Body of pancreas (tissue), 4 donors: ENCODE results near the gene SEC14L1. TPM values are rescaled to one million over a fixed set of nuclear protein-coding genes. Genes with fewer than 3 reads are reported as not detected.

Experiments
- ATAC-seq: fragments of 150-250 bp; one replicate; pipeline ENCODE4 v1.9.1; 2016
- DNase-seq, 4 donors: peaks; one replicate each; pipeline ENCODE4 v3.0.0-alpha.2; 2019
- H3K27ac ChIP-seq, 4 donors: fragments of 200-600 bp; sonication (generic); 1 replicate in 3 of 4; 2 replicates in 1 of 4; pipeline versions ENCODE4 v1.5.1 to v1.6.1; 2016 to 2019; ENCODE audit warnings: mild to moderate bottlenecking in 1 of 4, mixed read lengths in 1 of 4, moderate library complexity in 1 of 4
- H3K27me3 ChIP-seq, 2 donors: fragments of 200-600 bp; sonication (generic); one replicate each; pipeline ENCODE4 v1.6.0; 2016; ENCODE audit warnings: mild to moderate bottlenecking in 1 of 2
- H3K36me3 ChIP-seq, 2 donors: fragments of 200-600 bp; sonication (generic); replicated peaks in 1 of 2; 2 replicates each; pipeline ENCODE4 v1.5.1; 2016; ENCODE audit warnings: low read depth in 2 of 2; ENCODE audit not compliant: insufficient read depth in 1 of 2
- H3K4me1 ChIP-seq: fragments of 200-600 bp; sonication (generic); one replicate; pipeline ENCODE4 v1.6.0; 2016
- H3K4me3 ChIP-seq, 2 donors: fragments of 200-600 bp; sonication (generic); 1 replicate in 1 of 2; 2 replicates in 1 of 2; pipeline ENCODE4 v1.5.1; 2016 to 2019
- H3K9me3 ChIP-seq, 3 donors: fragments of 200-600 bp; sonication (generic); 1 replicate in 2 of 3; 2 replicates in 1 of 3; pipeline ENCODE4 v1.5.1; 2016
- CTCF ChIP-seq, 7 experiments: fragments of 450-650 bp in 4 of 7; fragments of 200-600 bp in 3 of 7; sonication (generic) in 3 of 7; IDR thresholded peaks; one replicate each; pipeline ENCODE4 v1.5.1; 2016 to 2019; ENCODE audit warnings: antibody characterized with exemption in 7 of 7
- POLR2A ChIP-seq, 3 donors: fragments of 450-650 bp; IDR thresholded peaks; one replicate each; pipeline ENCODE4 v1.6.1; 2016; ENCODE audit warnings: antibody characterized with exemption in 3 of 3, mild to moderate bottlenecking in 2 of 3
- WGBS, 2 donors: methylation state at CpG; one replicate each; pipeline ENCODE4 v1.1.5; 2017; 5-methylcytosine and 5-hydroxymethylcytosine counted together
- intact Hi-C: fragments of 100-400 bp; cut with DNase I; formaldehyde crosslinking; loops from one replicate; pipeline ENCODE4 v1.15.1; 2023
- total RNA-seq, 2 donors: library from RNA; depleted of rRNA; stranded (reverse); fragments of >200 nt; gene quantifications; one replicate each; pipeline ENCODE4 v1.1.0, GENCODE V29; 2016

The SEC14L1 gene
- 10 to 100 TPM; 22.1 to 36.8 TPM for total RNA-seq

GRCh38 chr17:77140878-77141767, at the start of gene SEC14L1:
Gene SEC14L1, plus strand, starts transcription at chr17:77140969. Its CDS starts 2,628 bp downstream, at chr17:77143597.
- Histone ChIP-seq H3K9me3 (no peaks in the 10 kb centered on the region), H3K27ac (peak within 1 kb of the TSS; percentile 84 to 97 (median 92)), H3K4me3 (peak within 1 kb of the TSS; percentile 73 to 85), H3K27me3 (no peaks in the 10 kb centered on the region), H3K36me3 (no peaks in the 10 kb centered on the region), H3K4me1 (peaks cover 51% of the 10 kb centered on the region)
- ATAC-seq (no peak), DNase-seq (peak in 3 of 4 donors; percentile 46 to 59 (median 52))
- intact Hi-C loops: loop anchor here (10.0 kb wide), 1 partner anchor 46 kb away; no protein-coding TSS in a partner anchor
- WGBS, 2 donors: 0 to 1% methylated on average over 20 to 60 of the region's 99 CpGs
- TF ChIP-seq CTCF (IDR thresholded peaks at IDR 0.05): no peak

GRCh38 chr17:77092025-77092424, 48.7 kb upstream of the SEC14L1 start:
- Histone ChIP-seq H3K4me3 (no peak overlapping the region), H3K9me3 (no peaks in the 10 kb centered on the region), H3K36me3 (peaks cover 6 to 9% of the 10 kb centered on the region in 2 donors), H3K27ac (no peak overlapping the region), H3K4me1 (peaks cover 49% of the 10 kb centered on the region), H3K27me3 (no peaks in the 10 kb centered on the region)
- DNase-seq (no peak), ATAC-seq (no peak)
- intact Hi-C loops: loop anchor here (10.0 kb wide), 1 partner anchor 53 kb away; the partner anchor contains the start of gene SEC14L1
- no peak for TF ChIP-seq POLR2A (IDR thresholded peaks at IDR 0.05)
- no peak for TF ChIP-seq CTCF (IDR thresholded peaks at IDR 0.05)
- WGBS, 2 donors: 68 to 72% methylated on average over 7 of the region's 7 CpGs

GRCh38 chr17:77095461-77095860, 45.3 kb upstream of the SEC14L1 start:
- Histone ChIP-seq H3K4me1 (peaks cover 62% of the 10 kb centered on the region), H3K27me3 (no peaks in the 10 kb centered on the region), H3K27ac (no peak overlapping the region), H3K9me3 (no peaks in the 10 kb centered on the region), H3K4me3 (no peak overlapping the region), H3K36me3 (peaks cover 6 to 9% of the 10 kb centered on the region in 2 donors)
- no peak for TF ChIP-seq CTCF (IDR thresholded peaks at IDR 0.05)
- TF ChIP-seq POLR2A (IDR thresholded peaks at IDR 0.05): no peak
- no peak for ATAC-seq
- WGBS, 2 donors: 83 to 93% methylated on average over 5 to 7 of the region's 7 CpGs
- no peak for DNase-seq
- intact Hi-C loops: loop anchor here (10.0 kb wide), 1 partner anchor 49 kb away; the partner anchor contains the start of gene SEC14L1

- Histone ChIP-seq H3K4me1 (peaks cover 49% of the 10 kb centered on the region), H3K9me3 (no peaks in the 10 kb centered on the region), H3K4me3 (no peak overlapping the region), H3K27ac (peak overlapping the region; percentile 52 to 79 (median 60)), H3K36me3 (peaks cover 6 to 8% of the 10 kb centered on the region in 2 donors), H3K27me3 (no peaks in the 10 kb centered on the region)
- TF ChIP-seq POLR2A (IDR thresholded peaks at IDR 0.05) (no peak), CTCF (IDR thresholded peaks at IDR 0.05) (peak; percentile 40 to 87 (median 73))
- 9 to 17% methylated on average over 12 of the region's 12 CpGs for WGBS, 2 donors
- DNase-seq (peak; percentile 47 to 68 (median 60)), ATAC-seq (peak; percentile 75)
- intact Hi-C loops: loop anchor here (10.0 kb wide), 1 partner anchor 48 kb away; the partner anchor contains the start of gene SEC14L1
Measured at GRCh38 chr17:77096570-77097214, 44.1 kb upstream of the SEC14L1 start.
